NCI-H226 (cell line): ENCODE measurements around the gene PARD3B.

Experiments used
- DNase-seq: peaks from one replicate; pipeline ENCODE4 v3.0.0-alpha.2; 2015

The PARD3B gene

DNA sequence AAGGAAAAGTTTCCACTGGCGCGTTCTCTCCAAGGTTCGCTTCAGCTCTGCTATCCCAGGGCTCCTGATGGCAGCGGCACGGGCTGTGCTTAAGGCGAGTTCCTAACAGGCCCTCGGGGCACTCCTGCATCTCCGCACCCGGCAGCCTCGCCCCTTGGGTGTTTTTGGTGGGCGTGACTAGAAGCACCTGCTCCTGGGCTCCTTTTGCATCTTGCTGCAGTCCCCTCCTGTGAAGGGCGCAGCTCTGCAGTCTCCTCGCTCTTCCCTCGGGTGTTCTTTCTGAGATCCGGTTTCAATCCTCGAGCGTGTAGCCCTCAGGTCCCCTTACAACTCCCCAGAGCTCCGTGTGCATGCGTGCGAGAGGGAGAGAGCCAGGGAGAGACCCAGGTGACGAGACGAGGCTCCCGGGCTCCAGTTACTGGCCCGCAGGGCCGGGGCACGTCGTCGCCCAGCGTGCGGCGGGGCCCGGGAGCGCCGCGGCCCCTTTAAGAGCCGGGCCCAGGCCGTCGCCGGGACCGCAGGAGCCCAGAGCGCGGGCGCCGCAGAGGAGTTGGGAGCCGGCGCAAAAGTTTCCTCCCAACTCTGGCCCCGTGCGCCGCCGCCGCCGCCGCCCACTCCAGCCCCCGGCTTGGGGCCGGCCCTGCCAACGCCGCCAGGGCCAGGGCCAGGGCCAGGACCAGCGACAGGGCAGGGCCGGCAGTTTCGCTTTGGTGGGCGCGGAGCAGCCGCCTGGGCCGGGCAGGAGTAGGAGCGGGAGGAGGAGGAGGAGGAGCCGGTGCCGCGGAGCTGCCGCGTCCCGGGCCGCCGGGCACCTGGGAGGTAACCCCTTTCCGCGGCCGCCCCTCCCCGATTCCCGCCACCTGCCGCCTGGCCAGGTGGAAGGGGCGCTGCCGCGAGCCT, at the start of gene PARD3B:
Gene PARD3B (plus strand): TSS at position 515 of the 900 bp plus-strand sequence. CDS start 525 bp downstream, outside the sequence.
- peak; percentile 14 for DNase-seq

DNA sequence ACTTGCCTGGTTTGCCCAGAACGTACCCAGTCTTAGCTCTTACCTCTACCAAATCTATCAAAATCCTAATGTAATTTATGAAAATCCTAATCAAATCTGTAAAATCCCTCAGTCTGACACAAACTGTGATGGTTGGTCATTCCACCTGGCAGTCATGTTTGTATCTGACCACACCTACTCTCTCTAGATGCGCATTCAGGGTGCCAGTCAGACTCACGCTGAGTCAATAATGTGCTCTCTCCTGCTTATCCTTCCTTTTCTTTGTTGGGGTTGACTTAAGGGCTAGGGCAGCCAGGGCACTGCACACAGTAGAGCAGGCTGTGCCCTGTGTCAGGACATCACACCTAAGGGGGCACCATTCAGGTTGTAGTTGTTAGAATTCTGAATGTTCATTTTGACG, 48.5 kb upstream of the PARD3B start:
- no peak for DNase-seq

DNA sequence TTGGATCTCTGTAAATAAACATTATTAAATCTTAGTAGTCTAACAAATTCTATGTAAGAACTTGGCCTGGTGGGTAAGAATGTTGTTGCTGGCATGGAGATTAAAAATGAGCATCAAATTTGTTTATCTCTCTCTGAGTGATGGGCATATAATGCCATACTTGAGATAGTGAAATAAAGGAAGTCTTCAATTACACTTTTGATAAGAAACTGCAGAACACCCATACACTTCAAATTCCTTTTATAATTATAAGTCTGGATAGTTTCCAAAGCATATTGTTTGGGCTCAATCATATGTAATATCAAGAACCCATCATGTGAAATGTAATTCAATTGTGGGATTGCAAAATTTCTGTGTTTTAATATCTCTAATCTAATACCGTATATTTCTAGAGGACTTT, 47.4 kb upstream of the PARD3B start:
- DNase-seq, result no peak

DNA sequence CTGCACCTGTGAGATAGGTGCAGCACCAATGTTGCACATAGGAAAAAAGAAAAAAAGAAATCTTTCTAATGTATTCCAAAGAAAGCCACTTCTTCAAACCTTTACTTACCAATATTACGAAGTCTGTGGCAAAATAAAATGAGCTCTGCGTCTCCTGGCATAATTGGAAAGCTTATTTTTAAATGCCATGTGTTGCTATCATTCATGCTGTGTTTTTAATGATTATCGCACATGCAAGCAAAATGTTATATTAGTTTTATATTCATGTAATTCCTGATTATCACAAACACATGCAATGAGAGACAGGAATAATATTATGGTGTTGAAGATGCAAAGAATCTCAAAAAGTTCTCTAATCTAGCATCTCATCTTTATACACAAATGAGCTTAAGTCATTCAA, 47.0 kb upstream of the PARD3B start:
- DNase-seq, result no peak

DNA sequence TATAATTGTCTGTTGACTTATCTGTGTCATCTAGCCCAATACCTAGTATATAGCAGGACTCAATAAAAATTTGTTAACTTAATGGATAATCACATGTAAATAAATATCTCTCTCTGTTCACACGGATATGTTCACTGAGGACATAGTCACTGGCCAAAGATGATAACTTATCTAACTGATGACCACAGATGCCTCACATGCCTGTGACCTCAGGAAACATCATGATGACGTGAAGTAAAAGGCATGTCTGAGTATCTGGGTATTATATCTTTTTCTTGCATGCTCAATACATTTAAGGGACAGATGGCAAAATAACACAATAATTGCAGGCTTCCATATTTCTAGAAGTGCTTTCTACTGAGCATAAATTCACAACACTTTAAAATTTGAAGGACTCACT, 41.4 kb upstream of the PARD3B start:
- DNase-seq, result no peak

DNA sequence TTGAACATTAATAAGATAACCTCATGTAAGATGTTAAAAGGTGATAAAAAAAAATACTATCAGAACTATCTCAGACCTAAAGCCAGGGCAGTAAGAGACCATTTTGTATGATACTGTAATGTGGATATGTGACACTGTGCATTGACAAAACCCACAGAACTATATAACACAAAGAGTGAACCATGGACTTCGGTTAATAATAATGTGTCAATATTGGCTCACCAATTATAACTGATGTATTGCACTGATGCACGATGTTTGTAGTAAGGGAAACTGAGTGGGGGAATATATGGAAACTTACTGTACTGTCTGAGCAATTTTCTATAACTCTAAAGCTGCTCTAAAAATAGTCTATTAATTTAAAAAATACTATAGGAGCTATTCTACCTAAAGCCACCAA, 40.7 kb upstream of the PARD3B start:
- no peak for DNase-seq

DNA sequence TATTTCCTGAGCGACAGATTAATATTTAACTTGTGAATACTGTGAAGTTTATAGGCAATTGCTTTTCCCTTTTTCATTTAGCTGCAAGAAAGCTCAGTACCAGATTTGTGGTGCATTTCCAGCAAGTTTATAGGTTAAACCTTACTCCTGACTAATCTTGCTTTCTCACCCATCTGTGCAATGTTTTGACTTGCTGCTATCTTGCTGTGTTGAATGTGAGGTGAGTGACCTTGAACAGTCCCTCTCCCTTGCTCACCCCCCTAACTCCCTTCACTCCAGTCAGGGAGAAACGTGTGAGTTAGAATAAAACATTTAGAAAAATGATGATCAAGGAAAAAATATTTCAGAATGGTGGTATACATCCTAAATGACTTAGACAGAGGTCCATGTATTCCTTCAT, 39.8 kb upstream of the PARD3B start:
- no peak for DNase-seq

GRCh38 chr2:204505946-204506345, 39.3 kb upstream of the PARD3B start:
- no peak for DNase-seq

GRCh38 chr2:204507636-204508035, 37.6 kb upstream of the PARD3B start:
- no peak for DNase-seq

- no peak for DNase-seq
Observed at GRCh38 chr2:204510709-204511420, 34.4 kb upstream of the PARD3B start.

DNA sequence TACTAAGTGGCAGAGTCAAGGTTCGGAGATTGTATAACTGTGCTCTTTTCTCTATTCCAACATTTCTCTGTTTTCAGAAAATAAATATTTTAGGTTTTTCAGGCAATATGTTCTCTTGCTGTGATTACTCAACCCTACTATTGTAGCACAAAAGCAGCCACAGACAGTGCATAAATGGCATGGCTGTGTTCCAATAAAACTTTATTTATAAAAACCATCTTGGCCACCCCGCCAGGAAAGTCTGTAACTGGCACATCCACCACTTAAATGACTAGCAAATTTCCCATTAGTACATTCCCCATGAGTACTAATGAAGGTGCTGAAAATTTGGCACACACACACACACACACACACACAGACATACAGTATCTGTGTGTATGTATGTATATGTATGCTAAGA, 30.8 kb upstream of the PARD3B start:
- DNase-seq, result no peak

DNA sequence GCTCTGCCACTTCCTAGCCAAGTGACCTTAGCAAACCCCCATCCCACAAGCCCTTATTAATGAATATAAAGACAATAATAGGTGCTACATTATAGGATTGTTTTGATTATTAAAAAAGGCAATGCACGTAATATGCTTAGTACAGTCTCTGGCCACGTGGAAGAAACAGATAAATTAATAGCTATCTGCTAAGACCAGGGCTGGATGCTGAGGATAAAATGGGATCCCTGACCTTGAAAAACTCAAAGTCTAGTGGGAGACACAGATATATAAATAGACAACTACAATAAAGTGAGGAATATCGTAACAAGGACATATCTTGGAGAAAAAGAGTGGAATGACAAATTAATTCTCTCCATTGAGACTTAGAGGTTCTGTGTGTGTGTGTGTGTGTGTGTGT, 29.9 kb upstream of the PARD3B start:
- DNase-seq, result no peak

GRCh38 chr2:204517154-204517553, 28.1 kb upstream of the PARD3B start:
- no peak for DNase-seq

GRCh38 chr2:204529795-204530463, 15.3 kb upstream of the PARD3B start:
- no peak for DNase-seq

DNA sequence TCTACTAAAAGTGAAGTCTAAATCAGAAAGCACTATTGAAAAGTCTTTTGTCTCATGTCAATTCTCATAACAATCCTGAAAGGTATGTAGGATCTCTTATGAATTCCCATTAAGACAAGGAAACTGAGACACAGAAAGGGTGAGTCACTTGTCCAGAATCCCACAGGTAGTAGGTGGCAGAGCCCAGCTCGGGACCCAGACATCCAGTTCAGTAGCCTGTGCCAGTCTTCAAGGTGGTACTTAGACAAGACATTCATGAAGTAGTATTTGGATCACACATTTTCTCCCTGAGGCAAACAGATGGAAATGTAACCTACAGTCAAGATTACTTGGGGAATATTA, 14.8 kb upstream of the PARD3B start:
- no peak for DNase-seq

GRCh38 chr2:204533629-204534370, 11.5 kb upstream of the PARD3B start:
- DNase-seq, result no peak

DNA sequence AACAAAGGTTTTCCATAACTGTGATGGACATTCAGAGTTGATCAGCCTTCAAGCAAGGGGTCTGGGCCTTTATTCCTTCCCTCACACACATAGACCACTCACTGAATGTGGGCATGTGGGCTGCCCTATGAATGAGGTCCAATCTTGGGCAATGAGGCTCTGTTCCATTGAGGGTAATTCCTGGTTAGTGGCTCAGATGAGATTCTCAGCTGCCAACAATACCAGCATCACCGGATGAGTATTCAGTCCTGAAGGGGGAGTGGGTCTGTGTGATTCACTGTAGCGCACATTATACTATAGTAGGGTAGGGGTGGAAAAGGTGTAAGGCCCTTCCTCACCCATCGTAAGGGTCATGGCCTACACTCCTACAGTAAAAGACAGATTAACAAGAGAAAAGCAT, 9.9 kb upstream of the PARD3B start:
- no peak for DNase-seq

- DNase-seq, result no peak
Observed at GRCh38 chr2:204535764-204536163, 9.5 kb upstream of the PARD3B start.

- DNase-seq, result no peak
Observed at GRCh38 chr2:204538182-204539018, 6.9 kb upstream of the PARD3B start.

GRCh38 chr2:204539019-204539385, 6.3 kb upstream of the PARD3B start:
- no peak for DNase-seq

DNA sequence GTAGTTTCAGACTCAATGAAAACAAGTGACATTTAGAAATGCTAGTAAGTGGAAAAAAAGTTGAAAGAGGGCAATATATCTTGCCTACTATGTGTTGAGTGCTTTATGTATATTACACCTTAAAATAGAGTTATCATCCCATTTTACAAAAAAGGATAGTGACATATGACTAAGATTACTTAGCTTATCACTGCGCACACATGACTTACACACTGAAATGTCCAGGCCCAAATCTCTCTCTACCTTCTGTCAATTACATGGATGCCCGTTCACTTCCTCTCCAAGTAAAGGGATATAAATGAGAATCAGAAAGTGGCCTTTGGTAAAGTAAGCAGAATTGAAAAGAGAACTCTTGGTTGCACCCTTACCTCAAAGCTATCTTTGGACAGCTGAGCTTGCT, 3.6 kb upstream of the PARD3B start:
- no peak for DNase-seq

GRCh38 chr2:204542982-204543608, 2.2 kb upstream of the PARD3B start:
- no peak for DNase-seq
